Neural progenitor cell (in vitro differentiated cells): ENCODE results near the gene RNF146.

Experiments
- EZH2 ChIP-seq: fragments of 200-600 bp; sonication (generic); IDR thresholded peaks from 2 replicates; pipeline ENCODE4 v1.6.1; 2017; ENCODE audit warnings: antibody characterized with exemption, mild to moderate bottlenecking, moderate library complexity
- EZH2phosphoT487 ChIP-seq: fragments of 200-600 bp; sonication (generic); IDR thresholded peaks from 2 replicates; pipeline ENCODE4 v1.6.1; 2017; ENCODE audit warnings: antibody characterized with exemption
- TF ChIP-seq, protein P1 (sequence below): fragments of 200-600 bp; sonication (generic); IDR thresholded peaks from 2 replicates; pipeline ENCODE4 v1.5.1; 2017; ENCODE audit warnings: antibody characterized with exemption, mild to moderate bottlenecking

- TF ChIP-seq, protein P1, sequence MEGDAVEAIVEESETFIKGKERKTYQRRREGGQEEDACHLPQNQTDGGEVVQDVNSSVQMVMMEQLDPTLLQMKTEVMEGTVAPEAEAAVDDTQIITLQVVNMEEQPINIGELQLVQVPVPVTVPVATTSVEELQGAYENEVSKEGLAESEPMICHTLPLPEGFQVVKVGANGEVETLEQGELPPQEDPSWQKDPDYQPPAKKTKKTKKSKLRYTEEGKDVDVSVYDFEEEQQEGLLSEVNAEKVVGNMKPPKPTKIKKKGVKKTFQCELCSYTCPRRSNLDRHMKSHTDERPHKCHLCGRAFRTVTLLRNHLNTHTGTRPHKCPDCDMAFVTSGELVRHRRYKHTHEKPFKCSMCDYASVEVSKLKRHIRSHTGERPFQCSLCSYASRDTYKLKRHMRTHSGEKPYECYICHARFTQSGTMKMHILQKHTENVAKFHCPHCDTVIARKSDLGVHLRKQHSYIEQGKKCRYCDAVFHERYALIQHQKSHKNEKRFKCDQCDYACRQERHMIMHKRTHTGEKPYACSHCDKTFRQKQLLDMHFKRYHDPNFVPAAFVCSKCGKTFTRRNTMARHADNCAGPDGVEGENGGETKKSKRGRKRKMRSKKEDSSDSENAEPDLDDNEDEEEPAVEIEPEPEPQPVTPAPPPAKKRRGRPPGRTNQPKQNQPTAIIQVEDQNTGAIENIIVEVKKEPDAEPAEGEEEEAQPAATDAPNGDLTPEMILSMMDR = no peak
- no peak for TF ChIP-seq EZH2phosphoT487
- no peak for TF ChIP-seq EZH2
These were observed 5.9 kb downstream of the RNF146 start for GRCh38 chr6:127272576-127272975.
